ENCODE results near the gene NABP2.

NABP2 gene

DNA sequence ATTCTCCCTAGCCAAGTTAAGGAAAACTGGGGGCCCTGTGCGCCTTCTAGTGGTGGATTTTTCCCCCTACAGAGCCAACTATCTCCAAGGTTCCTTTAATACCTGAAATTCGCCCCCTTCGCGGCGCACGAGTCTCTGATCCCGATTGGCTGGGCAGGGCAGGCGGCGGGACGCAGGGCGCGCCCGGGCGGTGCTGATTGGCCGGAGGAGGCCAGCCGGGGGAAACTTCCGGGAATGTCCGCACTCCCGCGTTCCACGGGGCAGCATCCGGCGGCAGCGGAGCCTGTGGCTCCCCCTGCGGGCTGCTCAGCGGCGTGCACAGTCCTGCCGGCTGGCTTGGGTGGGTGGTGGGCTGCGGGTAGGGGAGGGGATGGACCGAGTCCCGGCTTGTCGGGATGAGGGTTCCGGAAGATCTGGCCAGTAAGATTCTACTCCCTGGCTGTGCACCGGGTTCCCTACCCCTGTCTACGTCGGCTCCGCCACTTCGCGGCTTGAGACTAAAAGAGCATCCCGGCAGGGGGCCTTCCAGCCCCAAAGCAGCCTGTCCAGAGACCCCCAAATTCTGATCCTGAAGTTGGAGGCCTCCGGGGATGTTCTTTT lies at the start of gene NABP2:
Gene NABP2 (plus strand): TSS at position 241 of the 600 bp plus-strand sequence. CDS start 515 bp downstream, outside the sequence.
- peak; percentile 99 for DNase-seq (ENCODE audit: low read depth)

- no peak for DNase-seq (ENCODE audit: low read depth)
Observed at GRCh38 chr12:56178347-56178746, 45.8 kb upstream of the NABP2 start.

GRCh38 chr12:56186957-56187356 lies 37.2 kb upstream of the NABP2 start:
- no peak for DNase-seq (ENCODE audit: low read depth)

DNA sequence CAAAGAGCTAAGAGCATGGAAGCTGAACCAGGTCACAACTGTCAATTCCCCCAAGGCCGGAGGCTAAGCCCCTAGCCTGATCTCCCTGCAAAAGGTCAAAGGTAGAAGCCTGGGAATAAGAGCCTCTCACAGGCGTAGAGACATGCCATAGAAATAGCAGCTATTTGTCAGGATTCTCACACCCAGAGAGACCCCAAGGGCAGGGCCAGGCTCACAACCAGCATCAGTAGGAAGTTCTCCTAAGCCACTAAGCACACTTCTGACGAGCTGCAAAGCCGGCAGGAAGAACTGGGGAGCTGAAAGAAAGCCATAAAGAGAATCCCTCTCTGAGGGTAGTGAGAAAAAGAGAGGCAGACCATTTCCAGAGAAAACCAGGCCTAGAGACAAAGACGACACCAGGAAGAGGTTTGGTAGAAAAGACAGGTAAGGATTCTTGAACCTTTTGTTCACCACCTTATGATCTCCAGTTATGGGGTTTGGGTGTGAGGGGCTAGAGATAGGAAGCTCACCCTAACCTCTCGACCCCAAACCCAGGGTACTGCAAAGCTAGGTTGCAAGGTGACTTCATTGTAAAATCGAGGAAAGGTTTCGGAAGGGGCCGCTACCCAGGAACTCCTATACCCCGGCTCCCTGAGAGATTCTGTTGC lies 35.9 kb upstream of the NABP2 start:
- DNase-seq (ENCODE audit: low read depth), result peak; percentile 40

GRCh38 chr12:56188778-56189098 lies 35.4 kb upstream of the NABP2 start:
- no peak for DNase-seq (ENCODE audit: low read depth)

GRCh38 chr12:56189099-56189917 lies 34.8 kb upstream of the NABP2 start, which contains the start of gene SMARCC2:
Gene SMARCC2, minus strand, starts transcription at chr12:56189483. Its CDS starts 22 bp downstream, at chr12:56189461.
- peak; percentile 90 for DNase-seq (ENCODE audit: low read depth)

DNA sequence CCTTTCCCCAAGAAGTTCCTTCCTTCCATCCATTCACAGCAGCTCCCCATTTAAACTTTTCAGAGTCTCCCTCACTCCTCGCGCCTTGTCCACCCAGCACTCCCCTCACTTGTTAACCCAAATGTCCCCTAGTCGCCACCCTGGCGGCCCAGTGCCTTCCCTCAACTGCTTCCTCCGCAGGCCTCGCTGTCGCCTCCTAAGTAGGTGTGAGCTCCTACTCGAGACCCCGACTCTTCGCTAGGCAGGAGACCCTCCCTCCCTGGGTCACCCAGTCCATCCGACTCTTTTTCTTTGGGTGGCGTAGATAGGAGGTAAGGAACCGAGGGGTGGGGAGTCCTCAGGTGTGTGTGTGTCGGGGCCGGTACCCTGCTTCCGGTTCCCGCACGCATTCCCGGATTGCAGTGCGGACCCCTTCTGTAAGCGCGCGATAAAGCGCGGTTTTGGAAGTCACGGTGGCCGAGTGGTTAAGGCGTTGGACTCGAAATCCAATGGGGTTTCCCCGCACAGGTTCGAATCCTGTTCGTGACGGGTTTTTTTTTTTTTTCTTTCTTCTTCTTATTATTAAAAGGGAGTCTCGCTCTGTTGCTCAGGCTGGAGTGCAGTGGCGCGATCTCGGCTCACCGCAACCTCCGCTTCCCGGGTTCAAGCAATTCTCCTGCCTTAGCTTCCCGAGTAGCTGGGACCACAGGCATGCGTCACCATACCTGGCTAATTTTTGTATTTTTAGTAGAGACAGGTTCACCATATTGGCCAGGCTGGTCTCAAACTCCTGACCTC lies 34.0 kb upstream of the NABP2 start:
- peak; percentile 85 for DNase-seq (ENCODE audit: low read depth)

GRCh38 chr12:56190695-56191155 lies 33.4 kb upstream of the NABP2 start:
- DNase-seq (ENCODE audit: low read depth), result peak; percentile 47

DNA sequence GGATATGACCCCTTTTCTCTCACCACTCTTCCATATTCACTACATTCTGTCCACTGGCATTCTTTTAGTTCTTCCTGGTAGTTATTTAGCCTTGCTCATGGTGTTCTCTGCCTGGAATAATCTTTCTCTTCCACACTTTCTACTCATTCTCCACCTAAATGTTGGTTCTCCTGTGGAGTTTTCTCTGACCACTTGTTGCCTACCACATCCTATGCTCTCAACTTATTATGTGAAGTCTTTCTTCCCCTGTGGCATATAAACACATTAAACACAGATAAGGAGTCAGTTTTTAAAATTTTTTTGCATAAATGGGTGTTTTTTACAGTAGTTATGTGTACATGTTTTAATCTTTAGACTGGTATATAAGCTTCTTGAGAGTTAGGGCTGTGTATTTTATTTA lies 31.6 kb upstream of the NABP2 start:
- DNase-seq (ENCODE audit: low read depth), result no peak

DNA sequence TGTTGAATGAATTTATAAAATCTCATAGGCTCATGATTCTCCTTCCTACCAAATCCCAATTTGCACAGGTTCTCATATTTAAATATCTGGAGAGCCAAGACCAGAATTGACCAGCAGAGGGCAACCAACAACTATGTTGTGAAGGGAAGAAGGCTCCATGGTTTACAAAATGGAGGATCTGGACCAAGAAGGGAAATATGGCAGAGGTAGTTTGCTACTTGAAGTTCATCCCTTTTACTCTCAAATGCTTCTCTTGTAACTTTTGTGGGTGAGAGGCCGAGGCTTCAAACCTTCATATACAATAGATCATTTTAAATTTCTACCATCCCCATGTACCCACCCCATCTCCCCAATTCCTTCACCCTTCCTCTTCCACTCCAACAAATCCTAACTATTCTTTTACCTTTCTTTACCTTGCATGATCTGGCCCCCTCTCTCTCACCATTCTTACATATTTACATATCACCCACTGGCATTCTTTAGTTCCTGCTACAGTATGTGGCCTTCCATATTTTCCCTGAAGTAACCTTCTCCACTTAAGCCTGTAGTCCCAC lies 31.0 kb upstream of the NABP2 start:
- peak; percentile 84 for DNase-seq (ENCODE audit: low read depth)

DNA sequence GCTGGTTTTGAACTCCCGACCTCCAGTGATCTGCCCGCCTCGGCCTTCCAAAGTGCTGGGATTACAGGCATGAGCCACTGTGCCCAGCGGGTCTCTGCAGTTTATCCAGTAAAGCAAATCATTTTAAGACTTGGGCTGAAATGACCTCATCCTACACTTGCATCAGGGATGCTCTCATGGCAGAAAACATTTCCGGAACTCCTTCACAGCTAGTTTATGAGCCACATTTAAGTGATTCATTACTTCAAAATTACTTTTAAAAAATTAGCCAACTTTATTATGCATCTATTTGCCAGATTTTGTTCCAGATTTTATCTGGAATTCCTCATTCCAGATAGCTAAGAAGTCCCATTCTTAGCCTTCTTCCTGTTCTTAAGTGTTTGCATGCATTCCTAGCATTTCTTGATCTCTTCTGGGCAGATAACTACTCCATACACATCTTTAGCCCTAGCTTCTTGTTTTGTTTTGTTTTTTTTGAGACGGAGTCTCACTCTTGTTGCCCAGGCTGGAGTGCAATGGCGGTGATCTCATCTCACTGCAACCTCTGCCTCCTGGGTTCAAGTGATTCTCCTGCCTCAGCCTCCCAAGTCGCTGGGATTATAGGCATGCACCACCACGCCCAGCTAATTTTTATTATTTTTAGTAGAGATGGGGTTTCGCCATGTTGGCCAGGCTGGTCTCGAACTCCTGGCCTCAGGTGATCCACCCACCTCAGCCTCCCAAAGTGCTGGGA lies 27.2 kb upstream of the NABP2 start:
- DNase-seq (ENCODE audit: low read depth), result peak; percentile 99

DNA sequence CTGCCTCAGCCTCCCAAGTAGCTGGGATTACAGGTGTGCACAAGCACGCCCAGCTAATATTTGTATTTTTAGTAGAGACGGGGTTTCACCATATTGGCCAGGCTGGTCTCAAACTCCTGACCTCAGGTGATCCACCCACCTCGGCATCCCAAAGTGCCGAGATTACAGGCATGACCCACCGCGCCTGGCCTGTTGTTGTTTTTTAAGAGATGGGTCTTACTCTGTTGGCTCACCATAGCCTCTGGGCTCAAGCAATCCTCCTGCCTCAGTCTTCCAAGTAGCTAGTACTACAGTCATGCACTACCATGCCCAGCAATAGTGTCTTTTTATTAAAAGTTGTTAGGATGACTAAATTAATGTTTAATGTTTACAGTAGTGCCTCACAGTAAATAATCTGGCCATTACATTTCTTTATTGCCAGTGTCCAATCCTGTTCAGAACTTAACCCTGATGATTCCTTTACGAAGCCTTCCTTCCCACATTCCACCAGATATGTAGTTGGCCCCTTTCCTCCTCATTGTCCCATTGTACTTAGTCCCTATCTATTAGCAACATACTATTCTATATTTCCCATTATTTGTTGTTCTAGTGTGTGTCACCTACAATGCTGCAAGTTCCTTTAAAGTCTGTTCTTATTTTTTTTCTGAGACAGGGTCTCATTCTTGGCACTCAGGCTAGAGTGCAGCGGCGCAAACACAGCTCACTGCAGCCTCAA lies 26.1 kb upstream of the NABP2 start:
- DNase-seq (ENCODE audit: low read depth), result no peak

DNA sequence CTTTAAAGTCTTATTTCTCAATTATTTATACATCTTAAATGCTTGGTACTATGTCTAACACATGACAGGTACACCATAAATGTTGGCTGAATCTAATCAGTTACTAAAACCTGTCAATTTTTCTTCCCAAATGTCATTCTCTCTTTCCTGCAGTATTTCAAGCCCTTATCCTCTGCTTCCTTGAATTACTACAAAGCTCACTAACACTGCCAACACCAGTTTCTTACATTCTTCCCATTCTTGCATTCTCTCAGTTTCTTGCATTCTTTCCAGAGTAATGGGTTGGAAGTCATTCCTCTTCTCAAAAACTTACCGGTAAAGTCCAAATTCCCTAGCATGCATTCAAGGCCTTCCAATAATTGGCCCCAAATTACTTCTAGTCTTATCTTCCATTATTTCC lies 25.3 kb upstream of the NABP2 start:
- DNase-seq (ENCODE audit: low read depth), result peak; percentile 66

GRCh38 chr12:56202366-56202765 lies 21.8 kb upstream of the NABP2 start:
- no peak for DNase-seq (ENCODE audit: low read depth)

DNA sequence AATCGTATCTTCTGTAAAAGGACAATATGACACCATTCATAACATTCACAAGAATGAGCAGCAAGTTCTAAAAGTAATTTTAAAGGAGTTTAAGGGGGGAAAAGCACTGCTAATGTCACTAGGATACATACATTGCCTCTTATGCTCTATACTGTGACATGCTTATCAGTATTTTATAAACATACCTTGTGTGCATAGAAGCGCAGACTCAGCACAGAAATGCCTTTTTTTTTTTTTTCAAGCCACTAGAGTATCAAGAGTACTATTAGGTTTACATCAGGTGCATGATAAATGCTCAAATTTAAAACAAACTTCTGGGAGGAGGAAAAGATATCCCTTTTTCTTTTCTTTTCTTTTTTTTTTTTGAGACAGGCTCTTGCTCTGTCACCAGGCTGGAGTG lies 21.3 kb upstream of the NABP2 start:
- DNase-seq (ENCODE audit: low read depth), result no peak

GRCh38 chr12:56204275-56204674 lies 19.9 kb upstream of the NABP2 start:
- no peak for DNase-seq (ENCODE audit: low read depth)

GRCh38 chr12:56205445-56205844 lies 18.7 kb upstream of the NABP2 start:
- DNase-seq (ENCODE audit: low read depth), result no peak

DNA sequence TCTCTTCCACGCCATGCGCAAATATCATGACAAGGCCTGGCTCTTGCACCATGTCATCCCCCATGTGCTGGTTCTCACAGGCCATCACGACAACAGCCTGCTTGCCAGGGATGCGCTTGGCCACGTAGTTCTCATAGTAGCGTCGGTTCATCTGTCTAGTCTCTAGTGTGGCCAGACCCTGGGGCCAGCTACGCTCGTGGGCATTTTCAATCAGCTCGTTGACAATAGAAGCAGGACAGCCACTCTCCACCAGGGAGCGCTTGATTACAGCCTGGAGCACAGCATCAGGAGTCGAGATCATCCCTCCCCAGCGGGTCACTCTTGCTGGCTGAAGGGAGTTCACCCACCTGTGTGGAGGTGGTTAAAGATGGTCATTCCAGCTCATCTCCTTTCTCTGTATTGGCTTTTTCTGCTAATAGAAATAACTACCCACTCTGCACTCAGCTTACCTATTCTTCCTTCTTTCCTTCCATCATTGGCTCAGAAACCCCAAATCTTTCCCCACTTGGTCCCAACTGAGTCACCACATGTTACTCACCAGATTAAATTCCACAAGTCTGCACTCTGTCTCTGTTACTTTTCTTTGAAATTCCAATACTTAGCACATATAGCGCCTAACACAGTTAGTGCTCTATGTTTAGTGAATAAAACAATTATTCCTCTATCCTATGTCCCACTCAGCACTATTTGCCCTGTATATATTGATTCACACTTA lies 17.5 kb upstream of the NABP2 start:
- peak; percentile 66 for DNase-seq (ENCODE audit: low read depth)

GRCh38 chr12:56208006-56208405 lies 16.1 kb upstream of the NABP2 start:
- no peak for DNase-seq (ENCODE audit: low read depth)

GRCh38 chr12:56212361-56212760 lies 11.8 kb upstream of the NABP2 start:
- DNase-seq (ENCODE audit: low read depth), result no peak
